Naive thymus-derived CD4-positive, alpha-beta T cell (primary cell): ENCODE data around the gene GABRR3. TPM values are rescaled to one million over a fixed set of nuclear protein-coding genes. Genes with fewer than 3 reads are reported as not detected.

Source experiments
- ATAC-seq: fragments of 150-1000 bp; cut with Tn5 transposase; 2 replicates; pipeline ENCODE4 v1.10.0; 2021; ENCODE audit warnings: mild to moderate bottlenecking, moderate library complexity
- CTCF ChIA-PET: fragments of 350-600 bp; sonication (Branson Sonifier 250); formaldehyde crosslinking; loops from one replicate; lab custom pipeline; 2021; ENCODE audit warnings: antibody characterized with exemption; lab: Charles Lee
- POLR2A ChIA-PET: fragments of 350-600 bp; sonication (Branson Sonifier 250); formaldehyde crosslinking; loops from one replicate; lab custom pipeline; 2021; ENCODE audit warnings: antibody characterized with exemption, inconsistent platforms; lab: Charles Lee
- DNase-seq, 9 donors: peaks; one replicate each; pipeline versions ENCODE4 v3.0.0 to v3.0.0-alpha.2; 2020 to 2022; ENCODE audit warnings: mixed read lengths in 1 of 9
- H3K27ac ChIP-seq: one replicate; pipeline ENCODE4 v1.7.0; 2013; ENCODE audit warnings: mild to moderate bottlenecking, low read depth, low read length, moderate library complexity
- H3K27me3 ChIP-seq, 2 donors: one replicate each; pipeline ENCODE4 v1.7.0; 2013; ENCODE audit warnings: low read length in 2 of 2, mild to moderate bottlenecking in 2 of 2, moderate library complexity in 2 of 2; ENCODE audit not compliant: control insufficient read depth in 2 of 2, insufficient read depth in 2 of 2
- H3K36me3 ChIP-seq, 3 experiments: 1 replicate in 2 of 3; 2 replicates in 1 of 3; pipeline ENCODE4 v1.7.0; 2013; ENCODE audit warnings: low read length in 3 of 3, mild to moderate bottlenecking in 3 of 3, moderate library complexity in 1 of 3; ENCODE audit not compliant: insufficient read depth in 3 of 3, control insufficient read depth in 2 of 3
- H3K4me1 ChIP-seq, 2 donors: one replicate each; pipeline ENCODE4 v1.7.0; 2013; ENCODE audit warnings: low read length in 2 of 2, mild to moderate bottlenecking in 2 of 2, moderate library complexity in 1 of 2; ENCODE audit not compliant: control insufficient read depth in 2 of 2, insufficient read depth in 2 of 2
- H3K4me3 ChIP-seq: 2 replicates; pipeline ENCODE4 v1.7.0; 2013; ENCODE audit warnings: mild to moderate bottlenecking, low read length
- H3K9me3 ChIP-seq, 3 experiments: 1 replicate in 2 of 3; 2 replicates in 1 of 3; pipeline ENCODE4 v1.7.0; 2013; ENCODE audit warnings: low read length in 3 of 3; ENCODE audit not compliant: control insufficient read depth in 2 of 3
- H3K27ac Mint-ChIP-seq, 9 donors: one replicate each; pipeline ENCODE4 v1.8.0; 2020 to 2022; ENCODE audit warnings: mixed read lengths in 9 of 9, mild to moderate bottlenecking in 8 of 9, moderate library complexity in 5 of 9, inconsistent platforms in 2 of 9
- H3K27me3 Mint-ChIP-seq, 5 donors: one replicate each; pipeline ENCODE4 v1.8.0; 2021 to 2022; ENCODE audit warnings: mixed read lengths in 5 of 5, mild to moderate bottlenecking in 1 of 5
- H3K36me3 Mint-ChIP-seq, 5 donors: one replicate each; pipeline ENCODE4 v1.8.0; 2020 to 2022; ENCODE audit warnings: mixed read lengths in 5 of 5, mild to moderate bottlenecking in 3 of 5, inconsistent platforms in 1 of 5
- H3K4me1 Mint-ChIP-seq, 7 donors: one replicate each; pipeline ENCODE4 v1.8.0; 2020 to 2022; ENCODE audit warnings: mixed read lengths in 7 of 7, mild to moderate bottlenecking in 3 of 7, inconsistent platforms in 1 of 7
- H3K4me3 Mint-ChIP-seq, 10 donors: one replicate each; pipeline ENCODE4 v1.8.0; 2020 to 2022; ENCODE audit warnings: mild to moderate bottlenecking in 10 of 10, mixed read lengths in 10 of 10, moderate library complexity in 6 of 10, inconsistent platforms in 2 of 10
- H3K9me3 Mint-ChIP-seq, 11 donors: one replicate each; pipeline ENCODE4 v1.8.0; 2020 to 2022; ENCODE audit warnings: mixed read lengths in 11 of 11, mild to moderate bottlenecking in 4 of 11, inconsistent platforms in 1 of 11, moderate library complexity in 1 of 11
- intact Hi-C, 2 donors: fragments of 100-400 bp; cut with micrococcal nuclease; formaldehyde crosslinking; loops; one replicate each; pipeline ENCODE4 v1.15.1; 2023
- polyA plus RNA-seq, 2 donors: library from polyadenylated mRNA; unstranded; fragments of 300-500 nt; fragmentation: Illumina TruSeq; gene quantifications; one replicate each; pipeline ENCODE4 v1.2.3, GENCODE V29; 2021
- total RNA-seq, 6 experiments: library from RNA in 5 of 6; stranded (reverse) in 5 of 6; gene quantifications; 1 replicate in 5 of 6; 2 replicates in 1 of 6; pipeline ENCODE4 v1.2.3 and lab custom pipeline; 2021 to 2026

GABRR3 gene
- total and polyA plus RNA-seq, 7 experiments from 2014 or later = not detected

GRCh38 chr3:97999103-97999502 is 36.0 kb downstream of the GABRR3 start:
- no peaks in the 10 kb centered on the region for H3K9me3 ChIP-seq
- ChIA-PET CTCF (interaction anchor here (0.6 kb wide), 1 partner anchor 9 kb away, joined by 4 read pairs; no protein-coding TSS in a partner anchor), POLR2A (no interaction called here)
- no peaks in the 10 kb centered on the region for H3K4me1 ChIP-seq
- Mint-ChIP-seq H3K9me3 (peaks cover 0 to 16% (median 0%) of the 10 kb centered on the region in 11 donors), H3K27me3 (peaks cover 0 to 4% (median 0%) of the 10 kb centered on the region in 5 donors), H3K27ac (no peak overlapping the region), H3K4me3 (no peak overlapping the region), H3K4me1 (peaks cover 0 to 32% (median 8%) of the 10 kb centered on the region in 7 donors), H3K36me3 (peaks cover 0 to 33% (median 0%) of the 10 kb centered on the region in 5 donors)
- no peak overlapping the region for H3K4me3 ChIP-seq
- ATAC-seq (no peak), DNase-seq (no peak)
- H3K36me3 ChIP-seq = no peaks in the 10 kb centered on the region
- no peaks in the 10 kb centered on the region for H3K27me3 ChIP-seq
- intact Hi-C loops = no loop called here
- no peak overlapping the region for H3K27ac ChIP-seq

- POLR2A ChIA-PET = interaction anchor here (1.0 kb wide), 1 partner anchor 12 kb away, joined by 4 read pairs; no protein-coding TSS in a partner anchor
- intact Hi-C loops = no loop called here
- no peak overlapping the region for H3K4me3 ChIP-seq
These were observed 38.1 kb downstream of the GABRR3 start for GRCh38 chr3:97996988-97997387.

GRCh38 chr3:97994328-97994945 is 40.7 kb downstream of the GABRR3 start:
- Histone ChIP-seq H3K27me3 (no peaks in the 10 kb centered on the region), H3K9me3 (no peaks in the 10 kb centered on the region), H3K27ac (no peak overlapping the region), H3K4me3 (no peak overlapping the region), H3K36me3 (no peaks in the 10 kb centered on the region), H3K4me1 (peaks cover 0 to 20% of the 10 kb centered on the region in 2 donors)
- intact Hi-C loops = no loop called here
- Mint-ChIP-seq H3K27me3 (peaks cover 0 to 7% (median 0%) of the 10 kb centered on the region in 5 donors), H3K4me1 (peaks cover 13 to 45% (median 30%) of the 10 kb centered on the region in 7 donors), H3K27ac (no peak overlapping the region), H3K4me3 (no peak overlapping the region), H3K9me3 (peaks cover 0 to 11% (median 0%) of the 10 kb centered on the region in 11 donors), H3K36me3 (peaks cover 0 to 19% (median 0%) of the 10 kb centered on the region in 5 donors)
- ATAC-seq = no peak
- CTCF ChIA-PET = no interaction called here
- DNase-seq = no peak
- POLR2A ChIA-PET = no interaction called here

More at GRCh38 chr3:97996988-97997387, 38.1 kb downstream of the GABRR3 start:
- Mint-ChIP-seq H3K4me3 (no peak overlapping the region), H3K36me3 (peaks cover 0 to 27% (median 0%) of the 10 kb centered on the region in 5 donors), H3K9me3 (peaks cover 0 to 12% (median 0%) of the 10 kb centered on the region in 11 donors), H3K27ac (peak overlapping the region in 1 of 9 donors; percentile 27), H3K27me3 (peaks cover 0 to 7% (median 0%) of the 10 kb centered on the region in 5 donors), H3K4me1 (peaks cover 0 to 31% (median 13%) of the 10 kb centered on the region in 7 donors)
- Histone ChIP-seq H3K4me1 (peaks cover 0 to 3% of the 10 kb centered on the region in 2 donors), H3K27ac (no peak overlapping the region), H3K9me3 (no peaks in the 10 kb centered on the region), H3K27me3 (no peaks in the 10 kb centered on the region), H3K36me3 (no peaks in the 10 kb centered on the region)
- CTCF ChIA-PET = no interaction called here
- DNase-seq (no peak), ATAC-seq (no peak)

- POLR2A ChIA-PET = no interaction called here
- Mint-ChIP-seq H3K36me3 (peaks cover 0 to 27% (median 0%) of the 10 kb centered on the region in 5 donors), H3K9me3 (peaks cover 0 to 20% (median 0%) of the 10 kb centered on the region in 11 donors), H3K27ac (no peak overlapping the region), H3K4me3 (no peak overlapping the region), H3K4me1 (peaks cover 13 to 52% (median 30%) of the 10 kb centered on the region in 7 donors), H3K27me3 (peaks cover 0 to 7% (median 0%) of the 10 kb centered on the region in 5 donors)
- Histone ChIP-seq H3K4me1 (peaks cover 0 to 20% of the 10 kb centered on the region in 2 donors), H3K27me3 (no peaks in the 10 kb centered on the region), H3K36me3 (no peaks in the 10 kb centered on the region), H3K27ac (no peak overlapping the region), H3K4me3 (no peak overlapping the region), H3K9me3 (no peaks in the 10 kb centered on the region)
- ATAC-seq = no peak
- no peak for DNase-seq
- intact Hi-C loops = no loop called here
- CTCF ChIA-PET = interaction anchor here (0.8 kb wide), 1 partner anchor 28 kb away, joined by 3 read pairs; no protein-coding TSS in a partner anchor
These were observed 41.6 kb downstream of the GABRR3 start for GRCh38 chr3:97993526-97993925.

- H3K4me3 Mint-ChIP-seq = peak overlapping the region in 2 of 10 donors; percentile 23 to 85
- ATAC-seq (no peak), DNase-seq (no peak)
- intact Hi-C loops = no loop called here
- ChIA-PET CTCF (interaction anchor here (0.8 to 1.6 kb wide), 2 partner anchors 28 to 29 kb away, joined by 3 to 5 read pairs; no protein-coding TSS in a partner anchor), POLR2A (no interaction called here)
- H3K27ac Mint-ChIP-seq = no peak overlapping the region
- no peaks in the 10 kb centered on the region for H3K27me3 ChIP-seq
- H3K4me3 ChIP-seq = no peak overlapping the region
- H3K9me3 ChIP-seq = no peaks in the 10 kb centered on the region
- peaks cover 0 to 31% (median 0%) of the 10 kb centered on the region in 5 donors for H3K36me3 Mint-ChIP-seq
- H3K27me3 Mint-ChIP-seq = peaks cover 0 to 7% (median 0%) of the 10 kb centered on the region in 5 donors
- no peaks in the 10 kb centered on the region for H3K36me3 ChIP-seq
- no peak overlapping the region for H3K27ac ChIP-seq
- peaks cover 0 to 27% (median 0%) of the 10 kb centered on the region in 11 donors for H3K9me3 Mint-ChIP-seq
- H3K4me1 ChIP-seq = peaks cover 0 to 20% of the 10 kb centered on the region in 2 donors
- peaks cover 13 to 53% (median 30%) of the 10 kb centered on the region in 7 donors for H3K4me1 Mint-ChIP-seq
These were observed 42.5 kb downstream of the GABRR3 start for GRCh38 chr3:97992547-97993173.

GRCh38 chr3:97991293-97991682 is 43.8 kb downstream of the GABRR3 start:
- Histone ChIP-seq H3K4me1 (peaks cover 0 to 20% of the 10 kb centered on the region in 2 donors), H3K9me3 (no peaks in the 10 kb centered on the region), H3K4me3 (peak overlapping the region; percentile 19), H3K27ac (peak overlapping the region; percentile 23), H3K27me3 (no peaks in the 10 kb centered on the region), H3K36me3 (no peaks in the 10 kb centered on the region)
- DNase-seq (peak in 7 of 9 donors; percentile 22 to 58 (median 48)), ATAC-seq (peak; percentile 85)
- Mint-ChIP-seq H3K4me3 (peak overlapping the region; percentile 48 to 86 (median 83)), H3K4me1 (peaks cover 13 to 48% (median 30%) of the 10 kb centered on the region in 7 donors), H3K9me3 (peaks cover 0 to 22% (median 0%) of the 10 kb centered on the region in 11 donors), H3K36me3 (peaks cover 0 to 25% (median 0%) of the 10 kb centered on the region in 5 donors), H3K27me3 (peaks cover 0 to 7% (median 0%) of the 10 kb centered on the region in 5 donors), H3K27ac (peak overlapping the region; percentile 67 to 96 (median 89))
- intact Hi-C loops = loop anchor here (1.0 to 2.0 kb wide), 2 partner anchors 19 to 22 kb away; partner anchors contain the start of gene RIOX2 (in 1 of the 2)
- CTCF ChIA-PET = interaction anchor here (0.8 to 1.6 kb wide), 6 partner anchors 24 to 169 kb away, joined by 3 to 7 read pairs (median 4); partner anchors contain the start of gene CRYBG3
- POLR2A ChIA-PET = interaction anchor here (0.7 to 1.3 kb wide), 2 partner anchors 17 to 170 kb away, joined by 3 to 5 read pairs; partner anchors contain the start of gene CRYBG3
